ENCODE results near the gene GNB4. TPM values are rescaled to one million over a fixed set of nuclear protein-coding genes. Genes with fewer than 3 reads are reported as not detected.

The GNB4 gene
- total RNA-seq, 1 experiment from 2014 or later = 19.4 TPM

DNA sequence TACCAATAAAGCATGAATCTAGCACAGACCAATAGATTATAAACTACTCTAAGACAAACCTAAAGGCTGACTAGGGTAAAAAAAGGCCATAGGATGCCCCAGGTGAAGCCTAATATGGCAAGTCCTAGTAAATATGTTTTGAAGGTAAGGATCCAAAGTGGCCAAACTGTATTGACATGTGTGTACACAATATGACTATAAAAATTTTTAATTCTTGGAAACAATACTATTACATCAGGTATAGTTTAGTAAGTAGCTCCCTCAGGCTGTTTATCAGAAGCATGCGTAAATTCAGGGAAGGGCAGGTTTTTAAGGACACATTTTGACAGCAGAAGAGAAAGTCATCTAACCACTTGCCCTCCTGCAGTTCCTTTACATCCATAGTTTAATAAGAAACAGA lies 18.8 kb downstream of the GNB4 start:
- Histone ChIP-seq H3K27me3 (ENCODE audit: insufficient read depth, low read depth) (no peaks in the 10 kb centered on the region), H3K36me3 (ENCODE audit: low read depth) (no peaks in the 10 kb centered on the region), H2AFZ (no peak overlapping the region), H3K4me1 (replicated peaks; ENCODE audit: insufficient read depth) (no peaks in the 10 kb centered on the region), H3K27ac (no peak overlapping the region), H3K9me3 (ENCODE audit: insufficient read depth, low read depth) (no peaks in the 10 kb centered on the region), H3K4me2 (no peak overlapping the region), H4K20me1 (ENCODE audit: insufficient read depth) (no peaks in the 10 kb centered on the region), H3K79me2 (ENCODE audit: low read depth) (no peaks in the 10 kb centered on the region), H3K9me2 (ENCODE audit: insufficient read depth) (no peaks in the 10 kb centered on the region), H3F3A (ENCODE audit: insufficient read depth, low read depth) (no peaks in the 10 kb centered on the region), H3K4me3 (no peak overlapping the region)
- ChIA-PET POLR2A (ENCODE audit: unreplicated experiment) (no interaction called here), CTCF (no interaction called here)
- intact Hi-C loops (cut with micrococcal nuclease; ENCODE audit: unreplicated experiment) = no loop called here
- BruUV-seq (replicated peaks) = no TSS peak
- DNase-seq = no peak
- TF ChIP-seq, protein P1, sequence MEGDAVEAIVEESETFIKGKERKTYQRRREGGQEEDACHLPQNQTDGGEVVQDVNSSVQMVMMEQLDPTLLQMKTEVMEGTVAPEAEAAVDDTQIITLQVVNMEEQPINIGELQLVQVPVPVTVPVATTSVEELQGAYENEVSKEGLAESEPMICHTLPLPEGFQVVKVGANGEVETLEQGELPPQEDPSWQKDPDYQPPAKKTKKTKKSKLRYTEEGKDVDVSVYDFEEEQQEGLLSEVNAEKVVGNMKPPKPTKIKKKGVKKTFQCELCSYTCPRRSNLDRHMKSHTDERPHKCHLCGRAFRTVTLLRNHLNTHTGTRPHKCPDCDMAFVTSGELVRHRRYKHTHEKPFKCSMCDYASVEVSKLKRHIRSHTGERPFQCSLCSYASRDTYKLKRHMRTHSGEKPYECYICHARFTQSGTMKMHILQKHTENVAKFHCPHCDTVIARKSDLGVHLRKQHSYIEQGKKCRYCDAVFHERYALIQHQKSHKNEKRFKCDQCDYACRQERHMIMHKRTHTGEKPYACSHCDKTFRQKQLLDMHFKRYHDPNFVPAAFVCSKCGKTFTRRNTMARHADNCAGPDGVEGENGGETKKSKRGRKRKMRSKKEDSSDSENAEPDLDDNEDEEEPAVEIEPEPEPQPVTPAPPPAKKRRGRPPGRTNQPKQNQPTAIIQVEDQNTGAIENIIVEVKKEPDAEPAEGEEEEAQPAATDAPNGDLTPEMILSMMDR (conservative IDR thresholded peaks at IDR 0.05) = no peak
- TF ChIP-seq EZH2 (IDR thresholded peaks at IDR 0.05; ENCODE audit: low read depth) = no peak

GRCh38 chr3:179432021-179432420 lies 19.2 kb downstream of the GNB4 start:
- Histone ChIP-seq H3K9me2 (ENCODE audit: insufficient read depth) (no peaks in the 10 kb centered on the region), H3K79me2 (ENCODE audit: low read depth) (no peaks in the 10 kb centered on the region), H4K20me1 (ENCODE audit: insufficient read depth) (no peaks in the 10 kb centered on the region), H2AFZ (no peak overlapping the region), H3K4me2 (no peak overlapping the region), H3K36me3 (ENCODE audit: low read depth) (no peaks in the 10 kb centered on the region), H3K9me3 (ENCODE audit: insufficient read depth, low read depth) (no peaks in the 10 kb centered on the region), H3K4me3 (no peak overlapping the region), H3K27ac (no peak overlapping the region), H3K4me1 (replicated peaks; ENCODE audit: insufficient read depth) (no peaks in the 10 kb centered on the region), H3K27me3 (ENCODE audit: insufficient read depth, low read depth) (no peaks in the 10 kb centered on the region), H3F3A (ENCODE audit: insufficient read depth, low read depth) (no peaks in the 10 kb centered on the region)
- intact Hi-C loops (cut with micrococcal nuclease; ENCODE audit: unreplicated experiment) = no loop called here
- ChIA-PET CTCF (no interaction called here), POLR2A (ENCODE audit: unreplicated experiment) (no interaction called here)
- no peak for TF ChIP-seq EZH2 (IDR thresholded peaks at IDR 0.05; ENCODE audit: low read depth)
- TF ChIP-seq, protein P1 (conservative IDR thresholded peaks at IDR 0.05) = no peak
- BruUV-seq (replicated peaks) = no TSS peak
- DNase-seq = no peak

GRCh38 chr3:179430277-179430870 lies 20.9 kb downstream of the GNB4 start:
- Histone ChIP-seq H3K4me2 (no peak overlapping the region), H4K20me1 (ENCODE audit: insufficient read depth) (no peaks in the 10 kb centered on the region), H3K4me1 (replicated peaks; ENCODE audit: insufficient read depth) (no peaks in the 10 kb centered on the region), H3K27me3 (ENCODE audit: insufficient read depth, low read depth) (no peaks in the 10 kb centered on the region), H3K4me3 (no peak overlapping the region), H3K9me3 (ENCODE audit: insufficient read depth, low read depth) (no peaks in the 10 kb centered on the region), H3K27ac (no peak overlapping the region), H3K9me2 (ENCODE audit: insufficient read depth) (no peaks in the 10 kb centered on the region), H3K79me2 (ENCODE audit: low read depth) (no peaks in the 10 kb centered on the region), H3K36me3 (ENCODE audit: low read depth) (no peaks in the 10 kb centered on the region), H2AFZ (no peak overlapping the region), H3F3A (ENCODE audit: insufficient read depth, low read depth) (no peaks in the 10 kb centered on the region)
- TF ChIP-seq, protein P1 (conservative IDR thresholded peaks at IDR 0.05) = no peak
- TF ChIP-seq EZH2 (IDR thresholded peaks at IDR 0.05; ENCODE audit: low read depth) = no peak
- no TSS peak for BruUV-seq (replicated peaks)
- ChIA-PET POLR2A (ENCODE audit: unreplicated experiment) (no interaction called here), CTCF (no interaction called here)
- no peak for DNase-seq
- intact Hi-C loops (cut with micrococcal nuclease; ENCODE audit: unreplicated experiment) = no loop called here
